HG03060 (cell line): ENCODE measurements around the gene RIPOR1.

ENCODE experiments used
- ATAC-seq: cut with Tn5 transposase; IDR thresholded peaks from one replicate; pipeline ENCODE4 v1.9.1; 2021; ENCODE audit warnings: low read depth, moderate number of reproducible peaks; ENCODE audit not compliant: unreplicated experiment

Gene RIPOR1

DNA sequence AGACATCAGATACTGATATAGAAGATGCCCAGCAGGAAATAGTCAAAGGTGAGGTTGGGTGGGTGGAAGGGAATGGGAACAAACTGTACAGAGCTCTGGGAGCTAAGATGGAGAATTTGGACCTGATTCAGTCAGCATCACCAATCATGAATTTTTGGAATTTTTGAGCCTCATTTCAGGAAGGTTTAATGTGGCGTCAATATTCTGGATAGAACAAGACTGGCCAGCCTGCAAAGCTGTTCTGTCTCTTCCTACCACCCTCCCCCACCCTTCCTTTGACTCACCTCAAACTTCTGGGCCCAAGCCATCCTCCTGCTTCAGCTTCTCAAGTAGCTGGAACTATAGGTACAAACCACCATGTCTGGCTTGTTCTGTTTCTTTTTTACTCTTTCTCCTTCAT is 66.3 kb downstream of the RIPOR1 start:
- ATAC-seq: no peak
